HepG2 (cell line): ENCODE data around the gene WDR26. TPM values are rescaled to one million over a fixed set of nuclear protein-coding genes. Genes with fewer than 3 reads are reported as not detected.

Source experiments
- ATAC-seq: fragments of 200-7000 bp; cut with Tn5 transposase; 3 replicates; pipeline ENCODE4 v1.9.1; 2020; ENCODE audit warnings: mild to moderate bottlenecking, moderate library complexity
- BruUV-seq: library from RNA; stranded (reverse); fragments of 400-500 nt; replicated peaks from 2 replicates; lab custom pipeline; 2021; lab: Mats Ljungman, UMichigan
- CTCF ChIA-PET: fragments of 300-600 bp; formaldehyde crosslinking; extraction: SDS; loops from one replicate; lab custom pipeline; 2021; ENCODE audit warnings: low total read pairs, inconsistent platforms, low intra/inter-chr PET ratio; lab: Yijun Ruan, JAX
- POLR2A ChIA-PET: fragments of 350-600 bp; sonication (Branson Sonifier 250); formaldehyde crosslinking; loops from one replicate; lab custom pipeline; 2020; ENCODE audit warnings: antibody characterized with exemption, inconsistent platforms; lab: Yijun Ruan, JAX
- DNase-seq: peaks from one replicate; pipeline ENCODE4 v3.0.0-alpha.2; 2015; ENCODE audit warnings: low spot score
- FAIRE-seq: peaks from 3 replicates; lab custom pipeline; 2011; peaks lifted over from hg19 to GRCh38; lab: Jason Lieb, UNC
- H2AFZ ChIP-seq: one replicate; pipeline ENCODE4 v1.6.1; 2011; ENCODE audit warnings: low read length, inconsistent platforms
- H3K27ac ChIP-seq: fragments of 300-600 bp; 3 replicates; pipeline ENCODE4 v1.8.0; 2011; ENCODE audit warnings: mixed run types, mild to moderate bottlenecking, mixed read lengths, low read length, inconsistent platforms; ENCODE audit not compliant: insufficient read depth; ENCODE audit errors: extremely low read length
- H3K27me3 ChIP-seq, 2 experiments: fragments of 200-600 bp in 1 of 2; 2 replicates in 1 of 2; 3 replicates in 1 of 2; pipeline versions ENCODE4 v1.6.0 to v1.8.0; 2011; ENCODE audit warnings: low read length in 2 of 2, mild to moderate bottlenecking in 2 of 2, moderate library complexity in 2 of 2, inconsistent platforms in 1 of 2; ENCODE audit not compliant: insufficient read depth in 2 of 2, control insufficient read depth in 1 of 2
- H3K36me3 ChIP-seq, 2 experiments: fragments of 200-600 bp in 1 of 2; replicated peaks in 1 of 2; 2 replicates in 1 of 2; 3 replicates in 1 of 2; pipeline versions ENCODE4 v1.5.1 to v1.8.0; 2011; ENCODE audit warnings: low read length in 2 of 2, inconsistent platforms in 1 of 2; ENCODE audit not compliant: insufficient read depth in 2 of 2, control insufficient read depth in 1 of 2
- H3K4me1 ChIP-seq: 2 replicates; pipeline ENCODE4 v1.5.1; 2012; ENCODE audit warnings: low read length, inconsistent platforms; ENCODE audit not compliant: insufficient read depth
- H3K4me2 ChIP-seq: 2 replicates; pipeline ENCODE4 v1.6.0; 2011; ENCODE audit warnings: low read depth, low read length, inconsistent platforms
- H3K4me3 ChIP-seq, 3 experiments: fragments of 200-600 bp in 1 of 3; sonication (generic), shearing (Covaris generic) in 1 of 3; replicated peaks in 1 of 3; 2 replicates each; pipeline ENCODE4 v1.5.1; 2011 to 2016; ENCODE audit warnings: low read length in 3 of 3, inconsistent platforms in 2 of 3, low read depth in 2 of 3, mild to moderate bottlenecking in 2 of 3, control low read depth in 1 of 3, mixed read lengths in 1 of 3; ENCODE audit not compliant: insufficient read depth in 1 of 3
- H3K79me2 ChIP-seq: one replicate; pipeline ENCODE4 v1.6.1; 2011; ENCODE audit warnings: low read length, inconsistent platforms; ENCODE audit not compliant: insufficient read depth
- H3K9ac ChIP-seq: 2 replicates; pipeline ENCODE4 v1.6.0; 2011; ENCODE audit warnings: mild to moderate bottlenecking, low read depth, low read length, inconsistent platforms; ENCODE audit not compliant: insufficient read depth
- H3K9me3 ChIP-seq: 2 replicates; pipeline ENCODE4 v1.5.1; 2012; ENCODE audit warnings: mild to moderate bottlenecking, low read length
- H4K20me1 ChIP-seq: 2 replicates; pipeline ENCODE4 v1.6.0; 2011; ENCODE audit warnings: inconsistent platforms, mild to moderate bottlenecking, low read length, moderate library complexity; ENCODE audit not compliant: insufficient read depth
- JDP2 ChIP-seq: sonication (generic); formaldehyde crosslinking; IDR thresholded peaks from 2 replicates; pipeline ENCODE4 v1.8.1; 2022; ENCODE audit warnings: missing genetic modification reagents, borderline replicate concordance
- MAFF ChIP-seq: IDR thresholded peaks from 2 replicates; pipeline ENCODE4 v1.6.1; 2011; ENCODE audit warnings: low read depth, low read length, improper control_type of control experiment
- MAFK ChIP-seq, 2 experiments: IDR thresholded peaks in 1 of 2; conservative IDR thresholded peaks in 1 of 2; 2 replicates each; pipeline ENCODE4 v1.6.1; 2011; ENCODE audit warnings: improper control_type of control experiment in 2 of 2, low read length in 2 of 2
- TRIM22 ChIP-seq: fragments of 450-650 bp; IDR thresholded peaks from 2 replicates; pipeline ENCODE4 v1.6.1; 2017
- ZNF746 ChIP-seq: sonication (generic); formaldehyde crosslinking; IDR thresholded peaks from 2 replicates; pipeline ENCODE4 v1.8.0; 2022; ENCODE audit warnings: mild to moderate bottlenecking, missing genetic modification reagents
- ZSCAN5A ChIP-seq: sonication (generic); formaldehyde crosslinking; IDR thresholded peaks from 2 replicates; pipeline ENCODE4 v1.8.0; 2022; ENCODE audit warnings: mild to moderate bottlenecking, missing genetic modification reagents, borderline replicate concordance
- WGBS: methylation state at CpG from one replicate; pipeline ENCODE4 v1.1.6; 2017; ENCODE audit warnings: low lambda C conversion rate; 5-methylcytosine and 5-hydroxymethylcytosine counted together
- in situ Hi-C: cut with HindIII; loops from 2 replicates; pipeline ENCODE4 v1.10.0; 2017; ENCODE audit warnings: low pct_unique_long_range_greater_than_20kb; ENCODE audit not compliant: extremely low pct_ligation_motif_present
- intact Hi-C: fragments of 100-400 bp; cut with micrococcal nuclease; formaldehyde crosslinking; loops from one replicate; pipeline ENCODE4 v1.10.0; 2022; ENCODE audit not compliant: unreplicated experiment
- polyA plus RNA-seq, 8 experiments: library from polyadenylated mRNA; depleted of rRNA in 3 of 8; stranded (reverse) in 7 of 8; unstranded in 1 of 8; fragments of >200 nt; fragmentation: Illumina TruSeq in 4 of 8; extraction: Trizol in 4 of 8; gene quantifications; 2 replicates each; pipeline versions ENCODE4 v1.2.1 to v1.2.3, GENCODE V29; 2011 to 2016; ENCODE audit warnings: low read depth in 4 of 8, missing spikeins in 1 of 8, mixed read lengths in 1 of 8; ENCODE audit not compliant: insufficient read depth in 1 of 8
- total RNA-seq, 5 experiments: library from RNA; depleted of rRNA; stranded (reverse); fragments of >200 nt; fragmentation: Illumina TruSeq; extraction: Trizol; gene quantifications; 2 replicates each; pipeline ENCODE4 v1.2.3, GENCODE V29; 2016; ENCODE audit warnings: low read depth in 1 of 5

The WDR26 gene
- total and polyA plus RNA-seq, 2 of the 13 experiments (the other 11 are each of a cell fraction or from before 2014, with no cell fraction given) = 13.2 to 23.7 TPM

DNA sequence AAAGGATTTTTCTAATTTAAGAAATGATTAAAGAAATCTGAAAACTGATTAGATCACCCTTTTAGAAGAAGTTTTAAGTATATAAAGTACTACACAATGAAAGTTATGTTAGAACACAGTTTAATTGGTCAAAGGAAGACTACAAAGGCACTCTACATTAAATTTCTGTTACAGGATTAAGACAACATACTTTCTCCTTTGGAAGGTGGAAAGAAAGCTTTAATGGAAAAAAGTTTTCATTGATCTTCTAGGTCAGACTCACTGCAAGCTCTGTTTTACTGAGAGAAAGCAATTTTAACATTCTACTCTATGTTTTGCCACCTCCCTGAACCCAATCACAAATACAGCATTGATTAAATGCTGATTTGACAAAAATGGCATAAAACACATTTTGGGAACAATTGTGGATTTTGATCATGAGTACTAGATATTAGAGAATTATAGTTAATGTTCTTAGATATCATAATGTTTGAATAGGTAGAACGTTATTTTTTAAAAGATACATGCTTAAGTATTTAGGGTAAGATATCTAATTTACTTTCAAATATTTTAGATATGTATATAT lies 32.0 kb downstream of the WDR26 start:
- intact Hi-C loops (no loop called here), in situ Hi-C loops (no loop called here)
- Histone ChIP-seq H3K27me3 (no peaks in the 10 kb centered on the region), H3K4me3 (no peak overlapping the region), H2AFZ (no peak overlapping the region), H3K9ac (no peak overlapping the region), H3K9me3 (no peaks in the 10 kb centered on the region), H3K4me1 (no peaks in the 10 kb centered on the region), H4K20me1 (no peaks in the 10 kb centered on the region), H3K36me3 (peaks cover 16 to 62% of the 10 kb centered on the region in 2 experiments), H3K27ac (no peak overlapping the region), H3K79me2 (no peaks in the 10 kb centered on the region), H3K4me2 (no peak overlapping the region)
- DNase-seq (no peak), FAIRE-seq (no peak), ATAC-seq (no peak)
- ChIA-PET CTCF (no interaction called here), POLR2A (no interaction called here)
- TF ChIP-seq JDP2 (no peak), TRIM22 (no peak), ZSCAN5A (no peak), MAFK (conservative IDR thresholded peaks at IDR 0.05 in 1 of 2, IDR thresholded peaks at IDR 0.05 in 1 of 2; ENCODE audit: low read length in 2 of 2) (peak; percentile 97 to 99), MAFF (peak; percentile 98), ZNF746 (CRISPR knock-in tag) (no peak)
- WGBS = 100% methylated on average over 1 of the region's 1 CpG
- BruUV-seq = no TSS peak
